GM18951 (cell line): ENCODE data around the gene MATK.

Experiments
- POLR2A ChIP-seq: IDR thresholded peaks from 4 replicates; pipeline ENCODE4 v1.6.1; 2011; ENCODE audit warnings: mild to moderate bottlenecking; ENCODE audit not compliant: insufficient read length, insufficient read depth; ENCODE audit errors: extremely low read depth
- in situ Hi-C: fragments of 300-500 bp; cut with MboI; formaldehyde crosslinking; loops from one replicate; pipeline ENCODE4 v1.12.0; 2022; ENCODE audit warnings: low sequenced_read_pairs, mixed read lengths, inconsistent platforms; ENCODE audit not compliant: unreplicated experiment

The MATK gene

DNA sequence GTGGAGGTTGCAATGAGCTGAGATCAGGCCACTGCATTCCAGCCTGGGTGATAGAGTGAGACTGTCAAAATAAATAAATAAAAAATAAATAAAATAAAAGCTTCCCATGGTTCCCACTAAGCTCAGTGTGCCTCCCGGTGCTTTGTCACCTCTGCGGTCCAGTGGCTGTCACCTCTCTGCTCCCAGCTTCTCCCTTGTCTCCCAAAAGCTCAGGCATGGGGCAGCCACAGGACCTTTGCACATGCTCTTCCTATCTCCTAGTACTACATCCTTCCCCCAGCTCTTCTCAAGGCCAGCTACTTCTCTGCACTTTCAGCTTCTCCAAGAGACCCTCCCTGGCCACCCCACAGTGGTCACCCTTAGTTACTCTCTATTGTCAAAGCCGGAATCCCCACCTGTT is 7.6 kb upstream of the MATK start:
- in situ Hi-C loops: no loop called here
- TF ChIP-seq POLR2A: no peak

- in situ Hi-C loops: no loop called here
- TF ChIP-seq POLR2A: no peak
These were observed 5.9 kb upstream of the MATK start for GRCh38 chr19:3792114-3792513.

DNA sequence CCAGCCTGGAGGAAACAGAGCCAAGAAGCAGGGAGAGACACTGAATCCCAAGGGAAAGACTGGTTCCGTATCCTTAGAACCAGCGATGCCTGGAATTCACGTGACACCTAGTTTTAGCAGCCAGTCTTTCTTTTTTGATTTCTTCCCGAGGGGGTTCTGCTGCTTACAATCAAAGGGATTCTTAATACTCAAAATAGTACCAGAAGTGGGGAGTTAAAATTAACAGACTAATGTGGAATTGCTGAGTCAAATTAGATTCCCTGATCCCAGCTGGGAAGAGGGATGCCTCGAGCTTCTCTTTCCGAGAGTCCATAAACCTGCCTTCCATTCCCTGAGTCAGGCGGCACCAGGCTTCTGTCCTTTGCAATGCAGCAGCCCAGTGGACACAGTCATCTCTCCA is 4.8 kb upstream of the MATK start:
- in situ Hi-C loops: no loop called here
- TF ChIP-seq POLR2A: no peak

DNA sequence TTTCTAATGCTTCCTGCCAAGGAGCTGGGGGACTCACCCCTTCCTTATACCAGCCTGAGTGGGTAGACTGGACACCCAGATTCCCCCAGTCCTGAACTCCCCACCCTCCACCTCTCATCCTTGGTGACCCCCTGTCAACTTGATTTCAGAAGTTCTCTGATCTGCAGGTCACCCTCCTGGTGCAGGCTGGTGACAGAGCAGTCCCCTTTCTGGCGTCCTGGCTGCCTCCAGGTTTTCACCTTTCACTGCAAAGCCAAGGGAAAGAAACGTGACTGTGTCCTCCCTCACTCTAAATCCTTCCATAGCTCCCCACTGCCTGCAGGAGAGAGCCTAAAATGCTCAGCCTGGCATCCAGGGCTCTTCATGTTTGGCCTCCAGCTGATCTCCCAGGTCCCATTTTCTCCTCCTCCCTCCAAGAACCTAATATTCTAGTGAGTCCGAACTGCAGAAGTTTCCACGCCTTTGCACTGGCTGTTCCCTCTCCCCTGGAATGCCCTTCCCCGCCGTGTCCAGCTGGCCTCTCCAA is 4.1 kb upstream of the MATK start:
- no peak for TF ChIP-seq POLR2A
- in situ Hi-C loops: no loop called here

- in situ Hi-C loops: no loop called here
- TF ChIP-seq POLR2A: no peak
These were observed 3.0 kb upstream of the MATK start for GRCh38 chr19:3788996-3789778.

- in situ Hi-C loops: no loop called here
- TF ChIP-seq POLR2A: no peak
These were observed 687 bp downstream of the MATK start for GRCh38 chr19:3785451-3785937.

DNA sequence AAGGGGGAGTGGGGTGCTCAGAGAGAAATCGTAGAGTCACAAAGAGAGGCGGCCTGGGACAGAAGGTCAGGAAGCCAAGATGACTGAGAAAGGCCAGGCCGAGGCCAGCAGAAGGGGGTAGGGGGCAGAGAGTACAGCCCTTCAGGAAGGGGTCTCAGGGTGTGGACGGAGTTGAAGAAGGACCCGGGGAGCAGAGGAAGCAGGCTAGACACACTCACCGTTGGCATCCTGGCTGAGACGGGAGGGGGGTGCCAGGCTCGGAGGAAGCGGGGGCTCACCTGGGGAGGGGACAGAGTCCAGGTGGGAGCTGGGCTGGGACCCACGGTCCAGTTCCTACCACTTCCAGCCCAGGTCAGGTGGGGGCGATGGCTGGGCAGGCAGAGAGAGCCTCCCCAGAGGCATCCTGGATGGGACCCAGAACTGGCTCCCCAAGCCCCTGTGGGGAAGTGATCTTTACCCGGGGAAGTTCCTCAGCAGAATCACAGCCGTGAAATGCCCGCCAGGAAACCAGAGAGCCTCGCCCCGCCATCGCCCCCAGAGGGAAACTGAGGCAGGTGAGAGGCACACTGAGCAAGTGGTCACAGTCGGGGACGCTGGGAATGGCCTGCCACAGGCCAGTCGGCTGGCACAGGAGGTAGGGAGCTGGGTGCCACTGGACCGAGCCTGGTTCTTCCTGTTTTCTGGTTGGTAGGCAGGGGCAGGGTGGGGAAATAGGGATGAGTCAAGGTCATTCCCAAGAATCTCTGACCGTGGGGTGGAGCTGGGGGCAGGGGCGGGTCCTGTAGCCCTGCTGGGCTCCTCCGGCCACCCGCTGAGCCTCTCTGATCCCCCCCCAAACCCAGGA is 1.4 kb downstream of the MATK start:
- TF ChIP-seq POLR2A: no peak
- in situ Hi-C loops: no loop called here

DNA sequence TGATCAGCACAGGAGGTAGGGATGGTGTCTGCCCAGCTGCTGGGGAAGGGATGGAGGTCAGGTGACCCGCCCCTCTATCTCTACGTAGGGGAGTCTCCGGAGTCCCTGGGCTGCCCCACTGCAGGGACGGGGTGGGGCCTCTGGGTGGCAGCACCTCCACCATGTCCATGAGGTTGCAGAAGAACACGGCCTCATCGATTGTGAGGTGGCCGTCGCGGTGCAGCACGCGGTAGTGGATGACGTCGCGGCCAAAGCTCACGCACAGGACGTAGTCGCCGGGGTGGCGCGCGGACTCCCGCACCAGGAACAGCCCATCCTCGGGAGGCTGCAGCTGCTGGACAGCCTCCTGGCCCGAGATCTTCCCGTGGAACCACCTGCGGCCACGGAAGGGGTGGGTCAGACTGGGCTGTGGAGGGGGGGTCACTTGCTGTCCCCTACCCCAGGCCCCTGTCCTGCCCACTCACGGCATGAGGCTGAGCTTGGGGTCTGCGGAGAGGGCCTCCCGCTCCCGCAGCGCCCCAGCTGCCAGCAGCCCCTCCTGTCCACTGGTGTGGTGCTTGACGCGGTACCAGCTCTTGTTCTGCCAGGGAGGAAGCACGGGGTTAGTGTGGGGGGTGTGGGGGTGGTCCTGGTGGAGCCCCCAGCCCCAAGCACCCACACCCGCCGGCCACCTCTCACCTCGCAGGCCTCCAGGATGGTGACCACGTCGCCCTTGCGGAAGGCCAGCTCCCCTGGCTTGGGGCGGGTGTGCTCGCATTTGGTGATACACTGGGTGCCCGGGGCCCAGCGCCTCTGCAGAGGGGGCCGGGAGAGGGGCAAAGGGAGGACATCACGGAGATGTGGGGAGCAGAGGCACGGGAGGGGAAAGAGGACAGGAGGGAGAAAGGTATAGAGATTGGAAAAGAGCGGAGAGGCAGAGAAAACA is 2.3 kb downstream of the MATK start:
- in situ Hi-C loops: no loop called here
- no peak for TF ChIP-seq POLR2A

DNA sequence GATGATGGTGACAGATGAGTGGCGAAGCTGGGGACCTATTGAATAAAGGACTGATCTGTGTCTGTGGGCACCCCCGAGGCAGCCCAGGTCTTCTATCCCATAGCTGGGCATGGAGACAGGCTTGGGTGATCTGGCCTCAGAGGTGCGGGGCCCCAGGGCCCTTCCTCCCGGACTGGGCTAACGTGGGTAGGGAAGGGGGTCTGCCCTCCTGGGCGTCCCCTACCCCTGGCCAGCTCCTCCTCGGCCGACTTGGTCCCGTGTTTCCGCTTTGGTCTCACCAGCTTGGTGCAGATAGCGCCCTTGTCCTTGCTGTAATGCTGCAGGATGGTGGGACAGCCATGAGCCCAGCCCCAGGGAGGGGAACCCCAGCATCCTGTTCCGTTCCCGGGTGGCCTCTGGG is 3.3 kb downstream of the MATK start:
- TF ChIP-seq POLR2A: no peak

GRCh38 chr19:3782330-3782729 is 3.9 kb downstream of the MATK start:
- in situ Hi-C loops: no loop called here
- no peak for TF ChIP-seq POLR2A

More for the DNA sequence above, 3.3 kb downstream of the MATK start:
- in situ Hi-C loops: no loop called here

- in situ Hi-C loops: no loop called here
- TF ChIP-seq POLR2A: no peak
These were observed 4.6 kb downstream of the MATK start for GRCh38 chr19:3781603-3782002.

GRCh38 chr19:3780786-3781304 is 5.3 kb downstream of the MATK start:
- no peak for TF ChIP-seq POLR2A
- in situ Hi-C loops: no loop called here
